HCT116 (cell line): ENCODE measurements around the gene DCAF11. TPM values are rescaled to one million over a fixed set of nuclear protein-coding genes. Genes with fewer than 3 reads are reported as not detected.

Experiments
- ATAC-seq: fragments of 200-7000 bp; cut with Tn5 transposase; 2 replicates; pipeline ENCODE4 v1.9.1; 2020; ENCODE audit warnings: mild to moderate bottlenecking, moderate library complexity
- BruUV-seq: library from RNA; stranded (reverse); fragments of 400-500 nt; replicated peaks from 2 replicates; lab custom pipeline; 2021; lab: Mats Ljungman, UMichigan
- CTCF ChIA-PET: fragments of 300-600 bp; sonication (Branson Sonifier 250); formaldehyde crosslinking; loops from one replicate; lab custom pipeline; 2021; ENCODE audit warnings: antibody characterized with exemption; lab: Charles Lee
- POLR2A ChIA-PET: fragments of 300-600, 350-600 bp; sonication (Branson Sonifier 250); formaldehyde crosslinking; loops from one replicate; lab custom pipeline; 2021; ENCODE audit warnings: antibody characterized with exemption; lab: Charles Lee
- RAD21 ChIA-PET, 2 experiments: fragments of 300-600 bp; sonication (Branson Sonifier 250); formaldehyde crosslinking; loops; one replicate each; lab custom pipeline; 2023; ENCODE audit warnings: low total read pairs in 2 of 2; ENCODE audit not compliant: uncharacterized antibody in 2 of 2, unreplicated experiment in 2 of 2, low non-redundant PET in 1 of 2; lab: Charles Lee
- DNase-seq: peaks from one replicate; pipeline ENCODE4 v3.0.0-alpha.2; 2010; ENCODE audit warnings: low read depth, low spot score
- H2AFZ ChIP-seq: fragments of 200-600 bp; shearing (Covaris generic), sonication (generic); 2 replicates; pipeline ENCODE4 v1.6.1; 2017; ENCODE audit warnings: low read depth, mixed run types, mixed read lengths, antibody characterized with exemption, low read length; ENCODE audit not compliant: poor library complexity, severe bottlenecking
- H3K27ac ChIP-seq: 2 replicates; pipeline ENCODE4 v1.5.1; 2012; ENCODE audit warnings: low read depth, low read length
- H3K27me3 ChIP-seq: fragments of 200-600 bp; sonication (generic); 2 replicates; pipeline ENCODE4 v1.6.1; 2016; ENCODE audit warnings: mixed run types, low read length, mixed read lengths; ENCODE audit not compliant: insufficient read depth
- H3K36me3 ChIP-seq, 2 experiments: fragments of 200-500 bp in 1 of 2; fragments of 200-600 bp in 1 of 2; sonication (Bioruptor generic) in 1 of 2; sonication (generic) in 1 of 2; 2 replicates each; pipeline versions ENCODE4 v1.5.1 to v1.6.1; 2014 to 2016; ENCODE audit warnings: low read length in 2 of 2, inconsistent platforms in 1 of 2, mixed read lengths in 1 of 2, mixed run types in 1 of 2; ENCODE audit not compliant: insufficient read depth in 2 of 2, control insufficient read depth in 1 of 2
- H3K4me1 ChIP-seq, 2 experiments: fragments of 200-600 bp in 1 of 2; sonication (generic) in 1 of 2; 2 replicates each; pipeline versions ENCODE4 v1.5.1 to v1.6.1; 2012 to 2017; ENCODE audit warnings: low read length in 2 of 2, inconsistent platforms in 1 of 2, mild to moderate bottlenecking in 1 of 2, mixed read lengths in 1 of 2, mixed run types in 1 of 2, moderate library complexity in 1 of 2; ENCODE audit not compliant: insufficient read depth in 2 of 2, control insufficient read depth in 1 of 2
- H3K4me2 ChIP-seq: fragments of 200-600 bp; sonication (generic); 2 replicates; pipeline ENCODE4 v1.6.1; 2017; ENCODE audit warnings: mixed run types, low read length, mixed read lengths
- H3K4me3 ChIP-seq, 2 experiments: fragments of 200-600 bp in 1 of 2; sonication (generic) in 1 of 2; replicated peaks in 1 of 2; 2 replicates each; pipeline ENCODE4 v1.5.1; 2011 to 2016; ENCODE audit warnings: low read length in 2 of 2, control low read depth in 1 of 2, low read depth in 1 of 2, mild to moderate bottlenecking in 1 of 2, mixed read lengths in 1 of 2, mixed run types in 1 of 2
- H3K79me2 ChIP-seq: fragments of 200-600 bp; sonication (generic); 2 replicates; pipeline ENCODE4 v1.6.1; 2017; ENCODE audit warnings: mild to moderate bottlenecking, mixed run types, low read length, moderate library complexity, mixed read lengths; ENCODE audit not compliant: insufficient read depth
- H3K9ac ChIP-seq: fragments of 200-600 bp; sonication (generic); 2 replicates; pipeline ENCODE4 v1.6.1; 2016; ENCODE audit warnings: low read length, mixed read lengths
- H3K9me2 ChIP-seq: fragments of 200-600 bp; sonication (generic), shearing (Covaris generic); 2 replicates; pipeline ENCODE4 v1.6.1; 2017; ENCODE audit warnings: mixed run types, mild to moderate bottlenecking, moderate library complexity; ENCODE audit not compliant: insufficient read depth
- H3K9me3 ChIP-seq, 2 experiments: fragments of 200-500 bp in 1 of 2; fragments of 200-600 bp in 1 of 2; sonication (Bioruptor generic) in 1 of 2; sonication (generic) in 1 of 2; 2 replicates each; pipeline ENCODE4 v1.6.1; 2014 to 2017; ENCODE audit warnings: low read length in 2 of 2, mixed read lengths in 2 of 2, inconsistent platforms in 1 of 2, low read depth in 1 of 2, mild to moderate bottlenecking in 1 of 2, mixed run types in 1 of 2, moderate library complexity in 1 of 2; ENCODE audit not compliant: control insufficient read depth in 1 of 2, insufficient read depth in 1 of 2
- H4K20me1 ChIP-seq: fragments of 200-600 bp; sonication (generic), shearing (Covaris generic); 2 replicates; pipeline ENCODE4 v1.6.1; 2017; ENCODE audit warnings: mixed run types, mild to moderate bottlenecking, moderate library complexity; ENCODE audit not compliant: insufficient read depth
- ATF3 ChIP-seq: IDR thresholded peaks from 2 replicates; pipeline ENCODE4 v1.6.1; 2012
- ELF1 ChIP-seq: IDR thresholded peaks from 2 replicates; pipeline ENCODE4 v1.6.1; 2012; ENCODE audit warnings: low read depth, borderline replicate concordance
- EZH2 ChIP-seq: fragments of 200-600 bp; sonication (generic); IDR thresholded peaks from 2 replicates; pipeline ENCODE4 v1.6.1; 2017; ENCODE audit warnings: antibody characterized with exemption, mixed run types
- EZH2phosphoT487 ChIP-seq: fragments of 200-600 bp; IDR thresholded peaks from 2 replicates; pipeline ENCODE4 v1.6.1; 2018; ENCODE audit warnings: antibody characterized with exemption, borderline replicate concordance
- FOSL1 ChIP-seq: IDR thresholded peaks from 2 replicates; pipeline ENCODE4 v1.6.1; 2012; ENCODE audit warnings: low read depth
- MAX ChIP-seq: IDR thresholded peaks from 2 replicates; pipeline ENCODE4 v1.6.1; 2012
- POLR2A ChIP-seq: IDR thresholded peaks from 2 replicates; pipeline ENCODE4 v1.7.0; 2011; ENCODE audit warnings: borderline replicate concordance; ENCODE audit not compliant: insufficient read depth, insufficient read length; ENCODE audit errors: extremely low read depth
- YY1 ChIP-seq: IDR thresholded peaks from 2 replicates; pipeline ENCODE4 v1.6.1; 2011; ENCODE audit warnings: low read length, low read depth, moderate library complexity, mild to moderate bottlenecking; ENCODE audit not compliant: insufficient replicate concordance; ENCODE audit errors: extremely low read depth
- ZFX ChIP-seq: fragments of 450-650 bp; IDR thresholded peaks from 2 replicates; pipeline ENCODE4 v1.6.1; 2017
- intact Hi-C: fragments of 100-400 bp; cut with micrococcal nuclease; formaldehyde crosslinking; loops from 2 replicates; pipeline ENCODE4 v1.10.0; 2022
- total RNA-seq: library from RNA; stranded (reverse); gene quantifications from one replicate; pipeline ENCODE4 v1.2.1, GENCODE V29; 2021; ENCODE audit not compliant: unreplicated experiment

Gene DCAF11
- total RNA-seq, 1 experiment from 2014 or later = 47.5 TPM

GRCh38 chr14:24106672-24107271 is 7.8 kb upstream of the DCAF11 start:
- Histone ChIP-seq H4K20me1 (no peaks in the 10 kb centered on the region), H3K27ac (no peak overlapping the region), H3K79me2 (no peaks in the 10 kb centered on the region), H3K9ac (no peak overlapping the region), H2AFZ (no peak overlapping the region), H3K9me2 (no peaks in the 10 kb centered on the region), H3K4me3 (no peak overlapping the region), H3K4me1 (peaks cover 2 to 9% of the 10 kb centered on the region in 2 experiments; a peak in 3 of 4 replicates), H3K36me3 (no peaks in the 10 kb centered on the region), H3K27me3 (no peaks in the 10 kb centered on the region), H3K9me3 (peaks cover 0 to 5% of the 10 kb centered on the region in 2 experiments; a peak in 1 of 4 replicates), H3K4me2 (no peak overlapping the region)
- intact Hi-C loops = no loop called here
- POLR2A ChIA-PET = interaction anchor here (1.0 to 3.6 kb wide), 4 partner anchors 9 to 49 kb away, joined by 3 to 20 read pairs (median 8); partner anchors contain the start of gene PCK2
- no peak for DNase-seq
- ATAC-seq = no peak
- no TSS peak for BruUV-seq
- RAD21 ChIA-PET = interaction anchor here (1.0 to 1.5 kb wide), 2 partner anchors 9 to 49 kb away, joined by 3 to 4 read pairs; no protein-coding TSS in a partner anchor
- CTCF ChIA-PET = interaction anchor here (0.5 to 5.5 kb wide), 3 partner anchors 14 to 63 kb away, joined by 3 to 116 read pairs (median 73); partner anchors contain the start of gene PCK2
- no peak for TF ChIP-seq FOSL1
- TF ChIP-seq POLR2A = no peak

GRCh38 chr14:24108336-24108874 is 6.2 kb upstream of the DCAF11 start:
- ATAC-seq = no peak; the same call in 1 of the 2 replicates
- Histone ChIP-seq H2AFZ (peak overlapping the region; percentile 59), H3K27me3 (no peaks in the 10 kb centered on the region), H3K27ac (no peak overlapping the region), H4K20me1 (no peaks in the 10 kb centered on the region), H3K79me2 (no peaks in the 10 kb centered on the region), H3K9me2 (no peaks in the 10 kb centered on the region), H3K36me3 (no peaks in the 10 kb centered on the region), H3K4me2 (peak overlapping the region; percentile 50), H3K9ac (peak overlapping the region; percentile 2; the same call in 1 of the 2 replicates), H3K4me1 (peaks cover 2 to 9% of the 10 kb centered on the region in 2 experiments; a peak in 3 of 4 replicates), H3K4me3 (no peak overlapping the region), H3K9me3 (peaks cover 0 to 5% of the 10 kb centered on the region in 2 experiments; a peak in 1 of 4 replicates)
- RAD21 ChIA-PET = interaction anchor here (0.8 to 2.6 kb wide), 6 partner anchors 14 to 57 kb away, joined by 3 to 26 read pairs (median 7); partner anchors contain the start of genes PCK2 (in 2 of the 2) and CARMIL3 (in 1 of the 2)
- TF ChIP-seq ZFX (no peak), EZH2phosphoT487 (no peak), POLR2A (no peak), EZH2 (no peak), YY1 (no peak), ELF1 (no peak), FOSL1 (no peak), ATF3 (no peak), MAX (no peak)
- BruUV-seq = no TSS peak
- CTCF ChIA-PET = interaction anchor here (0.7 to 5.5 kb wide), 20 partner anchors 10 to 520 kb away, joined by 3 to 116 read pairs (median 5); partner anchors contain the start of genes CARMIL3, DHRS4L2, EMC9 and IRF9
- intact Hi-C loops = loop anchor here (1.0 kb wide), 1 partner anchor 94 kb away; no protein-coding TSS in a partner anchor
- POLR2A ChIA-PET = interaction anchor here (0.5 to 1.6 kb wide), 10 partner anchors 15 to 133 kb away, joined by 3 to 18 read pairs (median 4); partner anchors contain the start of genes CARMIL3, PCK2, PSME1 and PSME2
- no peak for DNase-seq
